Thyroid gland (tissue), 4 donors: ENCODE measurements around the gene CFB.

Experiments
- CTCF ChIP-seq, 6 experiments: fragments of 200-600 bp in 3 of 6; fragments of 450-650 bp in 3 of 6; sonication (generic) in 3 of 6; IDR thresholded peaks; one replicate each; pipeline ENCODE4 v1.5.1; 2016 to 2019; ENCODE audit warnings: antibody characterized with exemption in 6 of 6, mild to moderate bottlenecking in 2 of 6, inconsistent platforms in 1 of 6, moderate library complexity in 1 of 6
- POLR2A ChIP-seq, 2 donors: fragments of 450-650 bp; IDR thresholded peaks; one replicate each; pipeline ENCODE4 v1.6.1; 2017; ENCODE audit warnings: antibody characterized with exemption in 2 of 2, mild to moderate bottlenecking in 2 of 2, moderate library complexity in 1 of 2

GRCh38 chr6:31905041-31905440, 40.9 kb upstream of the CFB start:
- TF ChIP-seq CTCF (IDR thresholded peaks at IDR 0.05): no peak
- TF ChIP-seq POLR2A (IDR thresholded peaks at IDR 0.05): no peak
